Panc1 (cell line): ENCODE data around the gene FAF1.

ENCODE experiments used
- CTCF ChIP-seq: fragments of 450-650 bp; IDR thresholded peaks from 2 replicates; pipeline ENCODE4 v1.5.1; 2017; ENCODE audit warnings: mild to moderate bottlenecking
- POLR2AphosphoS5 ChIP-seq: IDR thresholded peaks from 2 replicates; pipeline ENCODE4 v1.6.1; 2012; ENCODE audit warnings: mild to moderate bottlenecking, low read depth, low read length, moderate library complexity
- REST ChIP-seq, 2 experiments: IDR thresholded peaks; 2 replicates each; pipeline ENCODE4 v1.6.1; 2011 to 2012; ENCODE audit warnings: low read depth in 2 of 2, control low read depth in 1 of 2, low read length in 1 of 2, mild to moderate bottlenecking in 1 of 2, moderate library complexity in 1 of 2; ENCODE audit not compliant: insufficient read depth in 1 of 2
- SIN3A ChIP-seq: IDR thresholded peaks from 2 replicates; pipeline ENCODE4 v1.6.1; 2012; ENCODE audit warnings: low read depth, mild to moderate bottlenecking, low read length, moderate library complexity, borderline replicate concordance; ENCODE audit not compliant: insufficient read depth

- TF ChIP-seq CTCF = no peak
- no peak for TF ChIP-seq SIN3A
- no peak for TF ChIP-seq REST (IDR thresholded peaks at IDR 0.05; ENCODE audit: insufficient read depth in 1 of 2, low read depth in 2 of 2, low read length in 1 of 2)
- TF ChIP-seq POLR2AphosphoS5 = no peak
These were observed 547.1 kb downstream of the FAF1 start for GRCh38 chr1:50412813-50413476.
